HS-27A (cell line): ENCODE data around the gene COQ8A.
A peak's percentile ranks its signal among the peaks of the same experiment; 100 is the strongest.
"Not testable (repeated sequence)": the region's sequence is repeated elsewhere in the genome, so short reads cannot be mapped to it uniquely, and the experiment has no call there.

Experiments
- DNase-seq: peaks from one replicate; pipeline ENCODE4 v3.0.0-alpha.2; 2012; ENCODE audit warnings: low read depth, missing footprints

The COQ8A gene

GRCh38 chr1:226929260-226930111, 10.6 kb upstream of the COQ8A start:
- not testable (repeated sequence) for DNase-seq

DNA sequence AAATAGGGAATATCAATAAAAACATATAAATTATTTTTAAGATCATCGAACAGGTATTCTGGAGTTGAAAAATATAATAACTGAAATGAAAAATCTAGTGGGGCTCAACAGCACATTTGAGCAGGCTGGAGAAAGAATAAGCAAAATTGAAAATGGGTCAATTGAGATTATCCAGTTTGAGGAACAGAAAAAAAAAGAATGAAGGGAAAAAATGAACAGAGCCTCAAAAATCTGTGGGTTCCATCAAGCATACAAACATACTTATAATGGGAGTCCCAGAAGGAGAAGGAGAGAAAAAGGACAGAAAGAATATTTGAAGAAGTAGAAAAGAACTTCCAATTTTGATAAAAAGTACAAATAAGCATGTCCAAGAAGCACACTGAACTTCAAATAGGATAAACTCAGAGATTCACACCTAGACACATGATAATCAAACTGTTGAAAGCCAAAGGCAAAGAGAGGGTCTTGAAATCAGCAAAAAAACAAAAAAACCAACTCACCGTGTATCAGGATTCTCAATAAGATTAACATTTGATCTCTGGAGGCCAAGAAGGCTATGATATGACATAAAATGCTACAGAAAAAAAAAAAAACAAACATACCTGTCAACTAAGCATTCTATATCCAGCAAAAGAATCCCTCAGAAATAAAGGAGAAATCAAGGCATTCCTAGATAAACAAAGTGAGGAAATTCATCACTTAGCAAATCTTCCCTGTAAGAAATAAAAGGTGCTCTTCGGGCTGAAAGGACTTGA, 5.4 kb upstream of the COQ8A start:
- no peak for DNase-seq

GRCh38 chr1:226937940-226938725, 2.0 kb upstream of the COQ8A start:
- no peak for DNase-seq

DNA sequence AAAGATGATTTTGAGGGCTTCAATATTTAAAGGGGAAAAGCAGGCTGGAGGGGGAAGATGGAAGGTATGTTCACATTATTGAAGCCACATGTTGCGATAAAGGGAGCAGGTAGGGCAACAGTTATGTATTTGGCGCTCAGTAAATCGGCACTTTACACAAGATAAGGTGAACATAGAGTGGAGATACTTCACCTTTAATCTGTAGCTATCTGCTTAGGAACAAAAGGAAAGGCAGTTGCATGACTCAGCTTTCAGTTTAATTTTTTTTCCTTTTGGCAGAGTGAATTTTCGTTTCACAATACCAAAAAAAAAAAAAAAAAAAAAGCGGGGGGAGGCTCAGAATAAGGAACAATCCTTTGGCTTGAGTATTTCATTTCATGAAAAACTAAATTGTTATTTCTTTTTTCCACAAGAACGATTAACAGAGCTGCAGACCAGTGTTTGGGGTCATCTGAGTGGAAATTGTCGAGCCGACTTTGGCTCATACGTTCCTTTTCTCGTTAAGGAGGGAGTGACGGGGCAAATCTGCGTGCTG, 1.1 kb upstream of the COQ8A start:
- DNase-seq, result peak; percentile 31

DNA sequence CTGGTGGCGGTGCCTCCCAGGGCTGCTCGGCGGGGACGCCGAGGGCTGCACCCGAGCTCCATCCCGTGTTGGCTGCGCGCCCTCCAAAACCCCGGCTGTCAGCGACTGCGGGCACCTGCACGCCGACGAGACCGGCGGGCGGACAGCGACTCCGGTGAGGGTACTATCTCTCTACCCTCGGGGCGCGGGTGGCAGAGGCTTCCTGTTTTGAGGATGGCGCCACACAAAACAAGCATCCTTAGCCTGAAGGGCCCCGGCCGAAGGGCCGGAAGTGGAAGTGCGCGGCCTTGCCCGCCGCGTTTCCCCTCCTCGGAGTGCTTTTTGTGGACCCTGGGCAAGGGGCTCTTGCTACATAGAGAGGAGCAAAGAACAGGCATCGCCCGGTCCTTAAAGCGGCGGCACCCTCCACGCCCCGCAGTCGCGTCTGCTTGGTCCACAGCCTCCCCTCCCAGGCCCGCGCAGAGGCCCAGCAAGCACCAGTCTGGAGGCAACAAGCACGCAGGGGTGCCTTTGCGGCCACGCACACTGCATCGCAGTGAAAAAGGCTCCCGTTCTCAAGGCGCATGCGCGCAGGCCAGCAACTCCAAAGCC, 561 bp upstream of the COQ8A start:
- peak; percentile 51 for DNase-seq

GRCh38 chr1:226940806-226941067, 643 bp downstream of the COQ8A start:
- DNase-seq, result no peak

- no peak for DNase-seq
These were observed 2.3 kb downstream of the COQ8A start for GRCh38 chr1:226942392-226942791.

DNA sequence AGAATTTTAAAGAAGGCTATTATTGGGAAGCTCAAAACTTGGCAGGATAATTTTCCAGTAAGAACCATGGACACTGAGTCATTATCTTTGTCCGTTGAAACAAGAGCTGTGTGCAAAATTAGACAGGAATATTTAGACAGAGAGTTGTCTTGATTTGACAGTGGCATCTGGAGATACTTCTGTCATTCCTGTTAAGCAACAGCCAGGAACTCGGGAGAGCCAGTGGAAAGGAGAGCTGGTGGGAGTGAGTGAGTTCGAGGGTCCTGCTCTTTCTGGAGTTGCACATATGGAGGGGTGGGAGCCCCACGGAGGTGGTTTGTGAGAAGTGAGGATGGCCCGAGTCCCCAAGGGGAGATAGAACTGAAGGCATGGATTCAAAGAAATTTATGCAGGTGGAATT, 3.1 kb downstream of the COQ8A start:
- DNase-seq, result no peak

GRCh38 chr1:226943927-226944326, 3.8 kb downstream of the COQ8A start:
- no peak for DNase-seq

- no peak for DNase-seq
These were observed 5.2 kb downstream of the COQ8A start for GRCh38 chr1:226945106-226945857.

- no peak for DNase-seq
These were observed 5.8 kb downstream of the COQ8A start for GRCh38 chr1:226945858-226946245.

- no peak for DNase-seq
These were observed 6.2 kb downstream of the COQ8A start for GRCh38 chr1:226946285-226946684.

DNA sequence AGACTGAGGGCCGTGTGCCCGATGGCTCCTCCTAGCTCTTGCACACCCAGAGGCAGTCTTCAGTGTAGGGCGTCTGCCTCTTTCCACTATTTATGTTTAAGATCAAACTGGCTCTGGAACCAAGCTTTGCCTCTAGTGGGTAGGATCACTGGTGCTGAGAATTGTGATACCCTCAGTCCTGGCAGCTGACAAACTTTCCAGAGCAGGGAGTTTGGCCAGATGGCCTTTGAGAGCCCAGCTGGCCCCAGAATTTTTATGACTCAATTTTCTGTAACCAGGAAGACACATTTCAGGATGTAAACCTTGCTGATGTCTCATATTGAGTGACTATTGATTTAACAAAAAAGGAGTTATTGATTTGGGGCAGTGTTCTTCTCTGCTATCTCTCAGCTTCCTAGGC, 6.7 kb downstream of the COQ8A start:
- DNase-seq, result no peak

DNA sequence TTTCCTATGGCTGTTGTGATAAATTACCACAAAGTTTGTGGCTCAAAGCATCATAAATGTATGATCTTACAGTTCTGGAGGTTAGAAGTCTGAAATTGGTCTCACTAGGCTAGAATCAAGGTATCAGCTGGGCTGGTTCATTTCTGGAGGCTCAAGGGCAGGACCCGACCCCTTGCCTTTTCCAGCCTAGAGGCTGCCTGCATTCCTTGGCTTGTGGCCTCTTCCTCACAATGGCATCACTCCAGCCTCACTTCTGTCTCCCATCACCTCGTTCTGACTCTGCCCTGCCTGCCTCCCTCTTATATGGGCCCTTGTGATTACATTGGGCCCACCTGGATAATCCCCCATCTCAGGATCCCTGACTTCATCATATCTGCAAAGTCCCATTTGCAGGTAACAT, 8.0 kb downstream of the COQ8A start:
- DNase-seq, result no peak

GRCh38 chr1:226948480-226948879, 8.4 kb downstream of the COQ8A start:
- DNase-seq, result no peak

- no peak for DNase-seq
These were observed 8.9 kb downstream of the COQ8A start for GRCh38 chr1:226948996-226949395.

DNA sequence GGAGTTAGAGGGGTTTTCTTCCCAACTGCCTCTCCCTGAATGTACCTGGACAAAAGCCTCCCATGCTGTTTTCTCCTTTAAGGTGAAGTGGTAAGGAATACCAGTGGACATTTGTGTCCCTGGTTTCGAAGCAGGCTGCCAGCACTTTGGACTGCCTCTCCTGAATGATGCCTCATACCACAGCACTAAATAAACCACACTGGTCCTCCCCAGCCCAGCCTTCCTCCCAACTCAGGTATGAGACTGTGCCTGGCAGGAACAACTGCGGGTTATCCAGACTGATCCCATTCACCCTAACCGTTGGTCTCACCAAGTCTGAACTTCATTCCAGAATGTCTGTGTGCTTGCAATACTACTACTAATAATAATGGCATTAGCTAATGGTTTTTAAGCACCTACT, 9.3 kb downstream of the COQ8A start:
- no peak for DNase-seq

GRCh38 chr1:226950316-226950715, 10.2 kb downstream of the COQ8A start:
- no peak for DNase-seq

DNA sequence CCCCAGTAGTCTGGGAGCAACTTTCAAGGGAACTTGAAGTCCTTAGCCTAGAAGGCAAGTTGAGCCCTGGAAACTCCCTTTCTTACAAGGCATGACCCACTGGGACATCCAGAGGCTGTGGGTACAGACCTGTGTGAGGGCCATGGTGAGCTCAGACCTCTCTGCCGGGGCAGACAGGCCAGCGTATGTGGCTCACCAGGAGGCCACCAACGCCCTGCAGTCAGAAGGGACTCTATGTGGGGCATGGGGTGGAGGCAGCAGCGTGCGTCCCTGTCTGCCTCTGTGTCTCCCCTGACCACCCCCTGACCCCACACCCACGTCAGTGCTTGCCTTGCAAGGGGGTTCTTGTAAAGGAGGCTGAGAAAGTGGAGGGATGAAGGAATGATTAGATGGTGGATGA, 10.8 kb downstream of the COQ8A start:
- no peak for DNase-seq

DNA sequence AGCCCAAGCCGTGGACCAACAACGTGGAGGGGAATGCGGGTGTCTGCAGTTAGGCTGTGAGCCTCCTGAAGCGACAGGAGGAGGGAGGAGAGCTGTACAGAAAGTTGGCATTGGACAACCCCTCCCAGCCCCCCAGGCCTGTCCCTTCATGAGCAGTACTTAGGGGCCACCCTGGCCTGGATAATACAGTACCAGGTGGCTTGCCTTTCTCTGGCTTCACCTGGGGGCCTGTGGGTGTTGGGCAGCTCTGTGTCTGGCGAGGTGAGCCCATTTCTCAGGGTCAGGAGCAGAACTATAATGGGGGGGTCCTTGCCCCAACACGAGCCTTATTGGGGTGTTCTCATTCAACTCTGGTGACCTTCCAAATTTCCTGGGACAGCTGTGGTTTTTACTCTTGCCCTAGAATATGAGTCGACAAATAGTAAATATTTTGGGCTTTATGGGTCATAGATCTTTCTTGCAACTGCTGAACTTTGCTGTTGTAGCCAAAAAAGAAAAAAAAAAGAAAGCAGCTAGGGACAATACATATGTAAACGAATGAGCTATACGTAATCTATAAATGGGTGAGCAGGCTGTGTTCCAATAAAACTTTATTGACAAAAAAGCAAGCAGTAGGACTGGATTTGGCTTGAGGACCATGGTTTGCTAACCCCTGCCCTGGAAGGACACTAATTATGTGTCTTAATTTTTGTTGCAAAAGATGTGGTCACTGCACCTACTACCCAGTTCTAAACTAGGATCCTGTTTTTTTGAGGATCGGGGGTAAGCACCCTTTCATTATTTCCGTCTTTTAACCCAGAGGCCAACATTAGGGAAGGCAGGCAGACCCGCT, 11.4 kb downstream of the COQ8A start:
- DNase-seq, result no peak

DNA sequence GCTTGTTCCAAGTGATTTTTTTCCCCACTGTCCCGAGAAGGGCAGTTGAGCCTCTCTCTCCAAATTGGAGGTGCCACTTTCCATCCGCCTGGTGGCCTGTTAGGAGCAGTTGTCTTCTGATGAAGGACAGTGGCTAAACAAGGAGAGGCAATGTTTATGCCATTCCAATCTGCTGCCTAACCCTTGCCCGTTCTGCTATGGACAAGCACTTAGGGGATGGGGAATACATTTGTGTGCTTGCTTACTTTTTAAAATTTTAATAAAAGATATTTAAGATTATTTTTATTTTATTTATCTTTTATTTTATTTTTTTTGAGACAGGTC, 12.0 kb downstream of the COQ8A start:
- no peak for DNase-seq
